ENCODE data around the gene SPECC1L. TPM values are rescaled to one million over a fixed set of nuclear protein-coding genes. Genes with fewer than 3 reads are reported as not detected.

SPECC1L gene
- total RNA-seq, 1 experiment from 2014 or later = 52.2 TPM

DNA sequence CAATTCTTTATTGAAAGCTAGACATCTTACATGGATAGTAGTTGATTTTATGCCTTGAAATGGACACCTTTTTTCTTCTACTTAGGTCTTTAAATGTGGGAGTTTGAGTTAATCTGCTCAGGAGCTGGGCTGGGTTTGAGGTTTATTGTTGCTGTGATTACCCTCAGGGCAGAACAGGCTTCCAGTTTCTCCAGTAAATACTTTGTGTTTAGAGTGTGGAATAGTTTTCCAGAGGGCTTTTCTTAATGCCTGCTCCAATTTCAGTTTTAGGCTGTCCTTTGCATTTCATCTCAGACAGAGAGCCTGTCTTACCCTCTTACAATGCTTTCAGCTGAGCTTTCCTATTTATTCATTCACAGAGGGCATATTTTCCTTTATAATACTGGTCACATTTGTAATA is 86.9 kb downstream of the SPECC1L start:
- no TSS peak for BruUV-seq (replicated peaks)
- no peak overlapping the region for H3K27ac Mint-ChIP-seq (ENCODE audit: unreplicated experiment)
- intact Hi-C loops (cut with micrococcal nuclease; ENCODE audit: unreplicated experiment) = no loop called here
- no peak overlapping the region for H3K4me3 Mint-ChIP-seq (ENCODE audit: low read depth, unreplicated experiment)
- DNase-seq = no peak
- peaks cover 2% of the 10 kb centered on the region for H3K9me3 Mint-ChIP-seq (ENCODE audit: low read depth, unreplicated experiment)
- H3K27me3 Mint-ChIP-seq (ENCODE audit: unreplicated experiment) = no peaks in the 10 kb centered on the region
- no peaks in the 10 kb centered on the region for H3K4me1 Mint-ChIP-seq (ENCODE audit: low read depth, unreplicated experiment)
- TF ChIP-seq, protein P1, sequence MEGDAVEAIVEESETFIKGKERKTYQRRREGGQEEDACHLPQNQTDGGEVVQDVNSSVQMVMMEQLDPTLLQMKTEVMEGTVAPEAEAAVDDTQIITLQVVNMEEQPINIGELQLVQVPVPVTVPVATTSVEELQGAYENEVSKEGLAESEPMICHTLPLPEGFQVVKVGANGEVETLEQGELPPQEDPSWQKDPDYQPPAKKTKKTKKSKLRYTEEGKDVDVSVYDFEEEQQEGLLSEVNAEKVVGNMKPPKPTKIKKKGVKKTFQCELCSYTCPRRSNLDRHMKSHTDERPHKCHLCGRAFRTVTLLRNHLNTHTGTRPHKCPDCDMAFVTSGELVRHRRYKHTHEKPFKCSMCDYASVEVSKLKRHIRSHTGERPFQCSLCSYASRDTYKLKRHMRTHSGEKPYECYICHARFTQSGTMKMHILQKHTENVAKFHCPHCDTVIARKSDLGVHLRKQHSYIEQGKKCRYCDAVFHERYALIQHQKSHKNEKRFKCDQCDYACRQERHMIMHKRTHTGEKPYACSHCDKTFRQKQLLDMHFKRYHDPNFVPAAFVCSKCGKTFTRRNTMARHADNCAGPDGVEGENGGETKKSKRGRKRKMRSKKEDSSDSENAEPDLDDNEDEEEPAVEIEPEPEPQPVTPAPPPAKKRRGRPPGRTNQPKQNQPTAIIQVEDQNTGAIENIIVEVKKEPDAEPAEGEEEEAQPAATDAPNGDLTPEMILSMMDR (IDR thresholded peaks at IDR 0.05; ENCODE audit: unreplicated experiment) = no peak
- CTCF ChIA-PET = interaction anchor here (0.6 to 1.2 kb wide), 2 partner anchors 30 to 124 kb away, joined by 3 read pairs; no protein-coding TSS in a partner anchor
- peaks cover 19% of the 10 kb centered on the region for H3K36me3 Mint-ChIP-seq (ENCODE audit: insufficient read depth, unreplicated experiment)

GRCh38 chr22:24358105-24358836 is 87.6 kb downstream of the SPECC1L start:
- H3K27ac Mint-ChIP-seq (ENCODE audit: unreplicated experiment) = no peak overlapping the region
- peaks cover 15% of the 10 kb centered on the region for H3K36me3 Mint-ChIP-seq (ENCODE audit: insufficient read depth, unreplicated experiment)
- no peak overlapping the region for H3K4me3 Mint-ChIP-seq (ENCODE audit: low read depth, unreplicated experiment)
- H3K4me1 Mint-ChIP-seq (ENCODE audit: low read depth, unreplicated experiment) = no peaks in the 10 kb centered on the region
- intact Hi-C loops (cut with micrococcal nuclease; ENCODE audit: unreplicated experiment) = no loop called here
- H3K9me3 Mint-ChIP-seq (ENCODE audit: low read depth, unreplicated experiment) = peaks cover 2% of the 10 kb centered on the region
- CTCF ChIA-PET = interaction anchor here (0.6 kb wide), 1 partner anchor 31 kb away, joined by 3 read pairs; no protein-coding TSS in a partner anchor
- TF ChIP-seq, protein P1 (IDR thresholded peaks at IDR 0.05; ENCODE audit: unreplicated experiment) = no peak
- BruUV-seq (replicated peaks) = no TSS peak
- H3K27me3 Mint-ChIP-seq (ENCODE audit: unreplicated experiment) = no peaks in the 10 kb centered on the region
- no peak for DNase-seq

DNA sequence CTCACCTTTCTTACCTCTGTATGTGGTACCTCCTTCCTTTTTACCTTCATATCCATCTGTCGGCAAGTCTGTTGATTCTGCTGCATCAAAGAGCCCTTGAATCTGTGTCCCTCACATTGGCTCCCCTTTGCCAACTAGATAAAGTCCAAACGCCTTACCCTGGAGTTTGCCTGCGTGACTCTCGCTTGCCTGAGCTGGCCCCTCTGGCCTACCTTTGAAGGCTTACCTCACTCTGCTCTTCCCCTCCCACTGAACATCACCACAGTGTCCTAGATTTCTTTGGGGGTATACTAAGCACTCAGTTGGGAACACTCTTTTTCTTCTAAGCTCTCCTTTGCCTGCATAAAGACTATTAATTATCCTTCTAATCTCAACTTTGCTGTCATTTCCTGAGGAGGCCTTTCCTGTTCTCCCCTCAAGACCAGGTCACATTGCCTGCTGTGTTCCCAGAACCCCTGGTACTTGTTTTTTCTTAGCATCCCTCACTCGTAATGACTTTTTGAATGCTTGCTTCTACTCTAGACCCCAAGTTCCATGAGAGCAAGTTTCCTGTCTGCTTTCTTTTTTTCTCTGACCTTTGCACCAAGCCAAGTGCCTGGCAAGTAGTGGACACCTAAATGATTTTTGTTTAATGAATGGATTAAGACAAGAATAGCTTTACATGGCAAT is 89.0 kb downstream of the SPECC1L start:
- BruUV-seq (replicated peaks) = no TSS peak
- intact Hi-C loops (cut with micrococcal nuclease; ENCODE audit: unreplicated experiment) = no loop called here
- H3K27me3 Mint-ChIP-seq (ENCODE audit: unreplicated experiment) = no peaks in the 10 kb centered on the region
- H3K4me1 Mint-ChIP-seq (ENCODE audit: low read depth, unreplicated experiment) = no peaks in the 10 kb centered on the region
- no peak for DNase-seq
- peaks cover 13% of the 10 kb centered on the region for H3K36me3 Mint-ChIP-seq (ENCODE audit: insufficient read depth, unreplicated experiment)
- H3K27ac Mint-ChIP-seq (ENCODE audit: unreplicated experiment) = no peak overlapping the region
- TF ChIP-seq, protein P1 (IDR thresholded peaks at IDR 0.05; ENCODE audit: unreplicated experiment) = no peak
- no peaks in the 10 kb centered on the region for H3K9me3 Mint-ChIP-seq (ENCODE audit: low read depth, unreplicated experiment)
- H3K4me3 Mint-ChIP-seq (ENCODE audit: low read depth, unreplicated experiment) = no peak overlapping the region
- CTCF ChIA-PET = no interaction called here

DNA sequence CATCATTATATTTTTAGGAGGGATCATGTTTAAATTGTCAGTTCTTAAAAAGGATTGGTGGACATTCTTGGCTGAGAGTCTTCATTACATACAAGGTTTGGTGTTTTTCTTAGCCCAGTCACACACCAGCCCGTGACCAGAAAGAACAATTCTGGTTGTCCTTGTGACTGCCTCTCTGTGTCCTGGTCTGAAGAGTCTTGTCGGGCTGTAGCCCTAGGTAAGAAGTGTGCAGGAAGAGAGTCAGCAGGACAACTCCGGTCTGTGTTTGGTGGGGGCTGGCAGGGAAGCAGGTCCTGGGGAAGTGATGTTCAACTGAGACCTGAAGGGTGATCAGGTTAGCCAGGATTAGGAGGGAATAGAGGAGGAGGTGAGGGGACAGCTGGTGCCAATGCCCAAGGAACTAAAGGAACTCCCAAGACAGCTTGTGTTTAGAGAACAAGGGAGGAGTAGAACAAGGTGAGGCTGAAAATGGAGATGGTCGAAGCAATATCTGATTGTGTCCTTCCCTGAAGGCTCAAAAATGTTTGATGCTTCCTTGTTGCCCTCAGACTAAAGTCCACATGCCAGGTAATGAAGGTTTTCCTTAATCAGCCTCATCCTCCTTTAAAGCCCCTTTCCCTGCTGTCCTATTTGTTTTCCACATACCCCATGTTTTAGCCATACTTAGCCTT is 91.5 kb downstream of the SPECC1L start:
- intact Hi-C loops (cut with micrococcal nuclease; ENCODE audit: unreplicated experiment) = no loop called here
- no peaks in the 10 kb centered on the region for H3K4me1 Mint-ChIP-seq (ENCODE audit: low read depth, unreplicated experiment)
- CTCF ChIA-PET = no interaction called here
- no peak overlapping the region for H3K27ac Mint-ChIP-seq (ENCODE audit: unreplicated experiment)
- peaks cover 28% of the 10 kb centered on the region for H3K36me3 Mint-ChIP-seq (ENCODE audit: insufficient read depth, unreplicated experiment)
- no peaks in the 10 kb centered on the region for H3K9me3 Mint-ChIP-seq (ENCODE audit: low read depth, unreplicated experiment)
- no peak for DNase-seq
- H3K27me3 Mint-ChIP-seq (ENCODE audit: unreplicated experiment) = no peaks in the 10 kb centered on the region
- TF ChIP-seq, protein P1 (IDR thresholded peaks at IDR 0.05; ENCODE audit: unreplicated experiment) = no peak
- BruUV-seq (replicated peaks) = no TSS peak
- H3K4me3 Mint-ChIP-seq (ENCODE audit: low read depth, unreplicated experiment) = no peak overlapping the region

Data from Calu3 (cell line).